ENCODE results near the gene RNGTT. TPM values are rescaled to one million over a fixed set of nuclear protein-coding genes. Genes with fewer than 3 reads are reported as not detected.

RNGTT gene
- total RNA-seq, 4 donors from 2014 or later = 12.2 to 17.5 (median 14.6) TPM

- Histone ChIP-seq H3K27me3 (no peaks in the 10 kb centered on the region), H3K36me3 (peaks cover 0 to 6% of the 10 kb centered on the region in 2 donors), H3K27ac (no peak overlapping the region), H3K4me1 (no peaks in the 10 kb centered on the region), H3K4me3 (no peak overlapping the region), H3K9me3 (no peaks in the 10 kb centered on the region)
- ATAC-seq = no peak
- TF ChIP-seq POLR2AphosphoS5 (IDR thresholded peaks at IDR 0.05) (no peak), EP300 (IDR thresholded peaks at IDR 0.05) (no peak), POLR2A (IDR thresholded peaks at IDR 0.05) (no peak), CTCF (IDR thresholded peaks at IDR 0.05) (no peak)
- 85 to 90% methylated on average over 1 of the region's 1 CpG for WGBS, 2 donors (ENCODE audit: low coverage in 1 of 2)
These were observed 347.0 kb downstream of the RNGTT start for GRCh38 chr6:88616380-88616779.

- 94 to 100% methylated on average over 3 of the region's 3 CpGs for WGBS, 2 donors (ENCODE audit: low coverage in 1 of 2)
- no peak overlapping the region for H3K4me3 ChIP-seq
- TF ChIP-seq POLR2A (IDR thresholded peaks at IDR 0.05) (no peak), EP300 (IDR thresholded peaks at IDR 0.05) (no peak), POLR2AphosphoS5 (IDR thresholded peaks at IDR 0.05) (no peak), CTCF (IDR thresholded peaks at IDR 0.05) (no peak)
- H3K4me1 ChIP-seq = no peaks in the 10 kb centered on the region
- H3K9me3 ChIP-seq = no peaks in the 10 kb centered on the region
- no peaks in the 10 kb centered on the region for H3K27me3 ChIP-seq
- H3K36me3 ChIP-seq = peaks cover 0 to 6% of the 10 kb centered on the region in 2 donors
- ATAC-seq = no peak
- no peak overlapping the region for H3K27ac ChIP-seq
These were observed 349.0 kb downstream of the RNGTT start for GRCh38 chr6:88614316-88614877.

DNA sequence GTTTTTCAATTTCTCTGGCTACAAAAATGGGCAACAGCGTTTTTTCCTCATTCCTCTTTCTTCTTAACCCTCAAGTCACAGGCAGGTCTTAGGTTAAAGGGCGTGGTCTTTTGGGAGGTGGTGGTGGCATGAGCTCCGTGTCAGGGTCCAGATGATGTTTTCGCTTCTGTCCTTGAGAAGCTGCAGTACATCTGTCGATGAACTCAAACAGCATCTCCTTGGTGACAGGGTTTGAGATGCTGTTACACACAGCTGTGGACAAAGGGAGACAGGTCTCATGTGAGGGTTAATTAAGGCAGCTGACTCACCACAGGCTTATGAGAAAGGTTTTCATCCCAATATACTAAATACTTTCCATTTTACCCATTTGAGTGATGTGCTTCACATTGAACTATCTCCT is 350.8 kb downstream of the RNGTT start:
- TF ChIP-seq CTCF (IDR thresholded peaks at IDR 0.05) = no peak
- TF ChIP-seq EP300 (IDR thresholded peaks at IDR 0.05) = no peak
- TF ChIP-seq POLR2A (IDR thresholded peaks at IDR 0.05) = no peak
- TF ChIP-seq POLR2AphosphoS5 (IDR thresholded peaks at IDR 0.05) = no peak
- H3K36me3 ChIP-seq = peaks cover 0 to 6% of the 10 kb centered on the region in 2 donors
- H3K27me3 ChIP-seq = no peaks in the 10 kb centered on the region
- no peak for ATAC-seq
- no peaks in the 10 kb centered on the region for H3K9me3 ChIP-seq
- WGBS, 2 donors (ENCODE audit: low coverage in 1 of 2) = 79 to 81% methylated on average over 4 to 5 of the region's 5 CpGs
- H3K4me3 ChIP-seq = no peak overlapping the region
- no peak overlapping the region for H3K27ac ChIP-seq
- no peaks in the 10 kb centered on the region for H3K4me1 ChIP-seq

GRCh38 chr6:88611721-88612120 is 351.7 kb downstream of the RNGTT start:
- 41 to 66% methylated on average over 4 of the region's 4 CpGs for WGBS, 2 donors (ENCODE audit: low coverage in 1 of 2)
- H3K36me3 ChIP-seq = peaks cover 0 to 6% of the 10 kb centered on the region in 2 donors
- H3K27ac ChIP-seq = no peak overlapping the region
- ATAC-seq = no peak
- TF ChIP-seq POLR2AphosphoS5 (IDR thresholded peaks at IDR 0.05) = no peak
- no peak for TF ChIP-seq CTCF (IDR thresholded peaks at IDR 0.05)
- TF ChIP-seq POLR2A (IDR thresholded peaks at IDR 0.05) = no peak
- TF ChIP-seq EP300 (IDR thresholded peaks at IDR 0.05) = no peak
- H3K4me3 ChIP-seq = no peak overlapping the region
- no peaks in the 10 kb centered on the region for H3K9me3 ChIP-seq
- no peaks in the 10 kb centered on the region for H3K27me3 ChIP-seq
- no peaks in the 10 kb centered on the region for H3K4me1 ChIP-seq

- Histone ChIP-seq H3K4me3 (no peak overlapping the region), H3K4me1 (no peaks in the 10 kb centered on the region), H3K27ac (no peak overlapping the region), H3K36me3 (peaks cover 0 to 6% of the 10 kb centered on the region in 2 donors), H3K9me3 (no peaks in the 10 kb centered on the region), H3K27me3 (no peaks in the 10 kb centered on the region)
- no peak for ATAC-seq
- TF ChIP-seq POLR2A (IDR thresholded peaks at IDR 0.05) = no peak
- WGBS, 2 donors (ENCODE audit: low coverage in 1 of 2) = 84 to 89% methylated on average over 3 of the region's 3 CpGs
These were observed 353.4 kb downstream of the RNGTT start for GRCh38 chr6:88609983-88610382.
